GM19023 (cell line): Measurements from ENCODE around the gene TEX26.

Experiments
- ATAC-seq: cut with Tn5 transposase; IDR thresholded peaks from one replicate; pipeline ENCODE4 v1.9.1; 2021; ENCODE audit warnings: mild to moderate bottlenecking, moderate library complexity; ENCODE audit not compliant: unreplicated experiment

Gene TEX26

GRCh38 chr13:31011193-31011860, 78.9 kb downstream of the TEX26 start:
- no peak for ATAC-seq

- no peak for ATAC-seq
Observed at GRCh38 chr13:31011901-31012654, 79.6 kb downstream of the TEX26 start.

- ATAC-seq: no peak
Observed at GRCh38 chr13:31012655-31013024, 80.2 kb downstream of the TEX26 start.

- ATAC-seq: no peak
Observed at GRCh38 chr13:31014456-31014855, 82.0 kb downstream of the TEX26 start.

GRCh38 chr13:31015199-31015598, 82.7 kb downstream of the TEX26 start:
- ATAC-seq: no peak

GRCh38 chr13:31016342-31017325, 84.2 kb downstream of the TEX26 start:
- no peak for ATAC-seq

- no peak for ATAC-seq
Observed at GRCh38 chr13:31018511-31018910, 86.1 kb downstream of the TEX26 start.

GRCh38 chr13:31020996-31021395, 88.5 kb downstream of the TEX26 start:
- no peak for ATAC-seq

GRCh38 chr13:31022288-31022895, 89.9 kb downstream of the TEX26 start:
- no peak for ATAC-seq

GRCh38 chr13:31022928-31023530, 90.6 kb downstream of the TEX26 start:
- ATAC-seq: no peak
